Activated T-cell treated with anti-CD3 and anti-CD28 coated beads for 1 hour (primary cell): ENCODE measurements around the gene TMED6.

Experiments used
- DNase-seq: peaks from one replicate; pipeline ENCODE4 v3.0.0-alpha.2; 2020; ENCODE audit warnings: low read depth

Gene TMED6

DNA sequence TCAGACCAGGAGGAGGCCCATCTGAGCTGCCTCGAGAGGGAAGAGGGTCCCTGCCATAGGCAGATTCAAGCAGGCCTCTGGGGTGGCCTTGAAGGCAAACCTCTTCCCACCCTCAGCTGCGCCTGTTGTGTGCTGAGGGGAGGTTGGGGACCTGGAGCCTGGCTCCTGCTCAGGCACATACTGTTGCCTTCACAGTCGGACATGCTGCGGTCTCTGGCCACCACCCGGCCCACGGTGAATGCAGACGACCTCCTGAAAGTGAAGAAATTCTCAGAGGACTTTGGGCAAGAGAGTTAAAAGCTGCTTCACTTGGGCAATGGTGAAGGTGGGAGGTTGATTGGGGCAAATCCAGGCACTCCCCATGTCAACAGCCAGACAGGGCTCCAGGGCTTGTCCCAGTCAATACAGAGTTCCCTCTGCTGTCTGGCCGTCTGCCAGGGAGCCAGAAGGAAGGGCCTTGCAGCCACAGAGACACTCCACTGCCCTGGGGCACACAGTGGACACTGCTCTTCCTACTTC is 27.5 kb downstream of the TMED6 start:
- no peak for DNase-seq

DNA sequence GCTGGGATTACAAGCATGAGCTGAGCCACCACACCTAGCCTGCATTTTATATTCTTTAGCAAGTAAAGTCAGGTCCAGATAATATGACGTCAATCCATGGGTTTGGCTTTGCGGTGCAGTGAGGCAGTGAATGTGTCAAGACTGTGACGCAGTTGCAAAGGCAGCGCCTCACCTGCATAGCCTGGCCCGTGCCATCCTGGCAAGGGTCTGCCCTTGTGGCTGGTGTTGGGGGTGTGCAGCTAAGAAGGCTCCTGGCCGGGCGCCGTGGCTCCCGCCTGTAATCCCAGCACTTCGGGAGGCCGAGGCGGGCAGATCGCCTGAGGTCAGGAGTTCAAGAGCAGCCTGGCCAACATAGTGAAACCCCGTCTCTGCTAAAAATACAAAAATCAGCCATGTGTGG is 28.2 kb downstream of the TMED6 start:
- no peak for DNase-seq

DNA sequence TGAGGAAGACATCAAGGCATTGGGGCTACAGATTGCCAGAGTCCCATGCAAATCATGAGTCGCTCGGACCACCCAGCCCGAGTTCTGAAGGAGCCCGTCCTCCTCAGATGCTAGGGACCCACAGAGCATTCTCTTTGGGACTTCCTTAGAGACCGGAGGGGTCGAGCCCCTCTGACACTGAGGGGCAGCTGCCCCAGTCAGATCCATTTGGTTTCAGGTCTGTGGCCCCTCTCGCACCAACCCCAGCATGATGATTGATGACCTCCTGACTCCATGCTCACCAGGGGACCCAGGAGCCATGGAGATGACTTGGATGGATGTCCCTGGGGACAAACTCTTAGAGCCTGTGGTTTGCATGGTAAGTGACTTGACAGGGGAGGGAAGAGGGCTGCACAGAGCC is 29.2 kb downstream of the TMED6 start:
- DNase-seq, result no peak

DNA sequence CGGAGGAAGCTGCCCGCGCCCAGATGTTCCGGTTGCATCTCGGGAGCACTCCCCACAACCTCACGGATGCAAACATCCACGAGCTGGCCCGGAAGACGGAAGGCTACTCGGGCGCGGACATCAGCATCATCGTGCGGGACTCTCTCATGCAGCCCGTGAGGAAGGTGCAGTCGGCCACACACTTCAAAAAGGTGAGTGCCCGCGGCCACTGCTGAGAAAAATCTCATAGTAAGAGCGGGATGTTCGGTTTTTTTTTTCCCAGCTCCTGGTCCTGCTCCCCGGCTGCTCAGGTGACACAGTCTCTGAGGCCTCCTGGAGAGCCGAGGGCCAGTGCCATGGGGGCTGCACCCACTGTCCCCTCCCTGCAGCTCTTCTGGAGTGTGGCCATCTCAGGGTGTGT is 30.5 kb downstream of the TMED6 start:
- DNase-seq, result no peak

DNA sequence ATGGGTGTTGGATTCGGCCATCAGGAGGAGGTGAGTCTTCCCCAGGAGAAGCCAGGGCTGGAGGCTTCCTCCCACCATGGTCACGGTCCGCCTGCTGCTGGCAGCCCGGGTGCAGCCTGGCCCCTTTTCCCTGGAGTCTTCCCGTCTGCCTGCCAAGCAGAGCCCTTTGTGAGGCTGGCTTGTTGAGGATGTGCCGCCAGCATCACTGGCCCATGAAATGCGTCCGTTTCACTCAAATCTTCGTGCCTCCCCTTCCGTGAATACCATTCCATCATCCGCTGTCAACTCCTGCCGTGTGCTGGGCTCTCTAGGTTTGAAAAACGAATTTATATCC is 30.9 kb downstream of the TMED6 start:
- DNase-seq, result no peak

DNA sequence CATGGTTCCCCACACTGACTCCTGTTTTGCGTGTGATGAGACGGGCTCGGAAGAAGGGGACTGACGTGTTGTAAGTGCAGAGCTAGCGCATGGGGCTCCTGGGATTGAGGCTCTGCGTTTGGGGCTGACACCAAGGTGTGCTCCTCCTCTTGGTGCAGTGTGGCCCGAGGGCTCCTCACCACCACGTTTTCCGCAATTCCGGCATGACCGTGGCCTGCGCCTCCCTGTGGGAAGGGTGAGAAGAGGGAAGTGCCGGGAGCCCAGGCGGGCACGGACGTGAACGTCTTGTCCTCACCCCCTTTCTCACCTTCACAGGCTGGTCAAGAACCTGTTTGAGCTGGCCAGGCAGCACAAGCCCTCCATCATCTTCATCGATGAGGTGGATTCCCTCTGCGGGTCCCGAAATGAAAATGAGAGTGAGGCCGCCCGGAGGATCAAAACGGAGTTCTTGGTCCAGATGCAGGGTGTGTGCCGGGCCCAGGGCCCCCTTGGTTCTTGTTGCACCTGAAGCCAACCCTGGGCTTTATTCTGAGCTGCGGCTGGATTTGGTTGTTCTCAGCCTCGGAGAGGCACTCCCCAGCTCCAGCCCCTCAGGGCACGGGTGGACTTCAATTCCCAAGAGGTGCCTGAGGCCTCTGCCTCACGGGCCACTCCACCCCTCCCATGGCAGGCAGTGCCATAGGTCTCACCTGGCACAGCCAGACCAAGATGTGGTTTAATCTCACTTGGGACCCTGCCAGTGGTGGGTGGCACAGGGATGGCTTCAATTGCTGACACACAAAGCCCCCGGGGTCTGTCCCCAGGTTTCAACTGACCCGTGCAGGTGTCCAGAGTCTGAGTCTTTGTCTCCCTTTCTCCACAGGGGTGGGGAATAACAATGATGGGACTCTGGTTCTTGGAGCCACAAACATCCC is 31.5 kb downstream of the TMED6 start:
- no peak for DNase-seq

DNA sequence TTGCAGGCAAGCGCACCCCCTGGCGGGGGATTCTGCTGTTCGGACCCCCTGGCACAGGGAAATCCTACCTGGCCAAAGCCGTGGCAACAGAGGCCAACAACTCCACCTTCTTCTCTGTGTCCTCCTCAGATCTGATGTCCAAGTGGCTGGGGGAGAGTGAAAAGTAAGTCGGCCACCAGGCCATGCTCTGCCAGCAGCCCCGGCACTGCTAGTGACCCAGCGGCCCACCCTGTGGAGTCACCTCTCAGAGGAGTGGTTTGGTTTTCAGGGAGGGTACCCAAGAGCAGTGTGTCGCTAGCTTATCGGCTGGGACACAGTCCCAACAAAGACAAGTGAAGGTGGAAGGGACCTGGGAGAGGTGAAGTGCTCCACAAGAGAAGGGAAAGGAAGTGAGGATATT is 32.2 kb downstream of the TMED6 start:
- no peak for DNase-seq

DNA sequence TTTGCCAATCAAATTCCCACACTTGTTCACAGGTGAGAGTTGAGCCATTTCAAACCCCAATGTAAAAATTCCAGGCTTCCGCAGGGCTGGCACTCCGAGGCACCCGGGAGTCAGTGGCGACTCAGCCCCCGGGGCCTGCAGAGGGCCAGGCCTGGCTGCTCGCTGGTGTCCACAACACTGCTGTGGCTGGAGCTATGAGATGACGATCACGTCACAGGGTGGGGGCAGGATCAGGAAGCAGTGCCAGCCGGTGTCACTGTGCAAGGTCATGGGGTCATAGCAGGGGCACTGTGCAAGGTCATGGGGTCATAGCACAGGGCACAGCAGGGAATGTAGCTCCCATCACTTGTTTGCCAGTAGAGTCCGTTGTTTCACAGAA is 32.7 kb downstream of the TMED6 start:
- no peak for DNase-seq

DNA sequence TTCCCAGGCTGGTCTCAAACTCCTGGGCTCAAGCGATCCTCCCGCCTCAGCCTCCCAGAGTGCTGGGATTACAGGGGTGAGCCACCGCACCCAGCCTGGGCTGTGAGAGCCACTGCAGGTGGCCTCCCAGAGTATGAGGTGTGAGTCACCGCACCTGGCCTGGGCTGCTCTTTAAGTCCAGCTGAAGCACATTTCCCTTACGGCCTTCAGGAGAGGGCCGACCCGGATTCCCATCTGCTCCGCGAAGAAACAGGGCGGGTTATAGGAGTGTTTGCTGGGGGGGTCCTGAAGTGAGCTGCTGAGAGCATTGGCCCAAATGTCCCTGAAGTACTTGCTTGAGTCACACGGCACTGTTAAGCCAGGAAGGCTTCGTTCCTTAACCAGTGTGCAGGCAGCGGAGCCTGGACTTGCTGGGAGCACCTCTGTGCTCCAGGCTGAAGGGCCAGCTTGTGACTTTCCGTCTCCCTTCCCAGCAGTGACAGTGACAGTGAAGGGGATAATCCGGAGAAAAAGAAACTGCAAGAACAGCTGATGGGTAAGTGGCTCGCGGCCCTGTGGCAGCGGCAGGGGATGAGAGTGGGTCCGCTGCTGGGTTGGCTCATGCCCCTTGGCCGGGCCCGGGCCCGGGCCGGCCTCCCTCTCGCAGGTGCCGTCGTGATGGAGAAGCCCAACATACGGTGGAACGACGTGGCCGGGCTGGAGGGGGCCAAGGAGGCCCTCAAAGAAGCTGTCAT is 33.2 kb downstream of the TMED6 start:
- DNase-seq, result no peak

DNA sequence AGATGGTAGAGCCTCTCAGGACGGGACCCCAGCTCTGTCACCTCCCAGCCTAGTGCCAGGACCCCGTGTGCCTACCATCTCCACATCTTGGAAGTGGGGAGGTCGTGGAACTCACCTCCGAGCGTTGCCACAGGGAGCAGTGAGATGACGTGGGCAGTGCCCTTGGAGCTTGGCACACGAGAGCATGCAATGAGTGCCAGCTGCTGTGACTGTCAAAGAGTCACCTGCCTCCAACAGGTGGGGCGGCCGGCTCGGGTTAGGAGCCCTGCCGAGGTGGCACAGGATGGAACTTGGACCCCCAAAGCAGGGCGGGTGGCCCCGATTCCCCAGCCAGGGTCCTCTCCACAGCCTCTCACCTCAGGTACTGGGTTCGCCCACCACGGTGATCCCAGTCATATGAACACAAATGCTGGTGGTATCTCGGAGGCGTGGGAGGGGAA is 35.0 kb downstream of the TMED6 start:
- DNase-seq, result no peak

DNA sequence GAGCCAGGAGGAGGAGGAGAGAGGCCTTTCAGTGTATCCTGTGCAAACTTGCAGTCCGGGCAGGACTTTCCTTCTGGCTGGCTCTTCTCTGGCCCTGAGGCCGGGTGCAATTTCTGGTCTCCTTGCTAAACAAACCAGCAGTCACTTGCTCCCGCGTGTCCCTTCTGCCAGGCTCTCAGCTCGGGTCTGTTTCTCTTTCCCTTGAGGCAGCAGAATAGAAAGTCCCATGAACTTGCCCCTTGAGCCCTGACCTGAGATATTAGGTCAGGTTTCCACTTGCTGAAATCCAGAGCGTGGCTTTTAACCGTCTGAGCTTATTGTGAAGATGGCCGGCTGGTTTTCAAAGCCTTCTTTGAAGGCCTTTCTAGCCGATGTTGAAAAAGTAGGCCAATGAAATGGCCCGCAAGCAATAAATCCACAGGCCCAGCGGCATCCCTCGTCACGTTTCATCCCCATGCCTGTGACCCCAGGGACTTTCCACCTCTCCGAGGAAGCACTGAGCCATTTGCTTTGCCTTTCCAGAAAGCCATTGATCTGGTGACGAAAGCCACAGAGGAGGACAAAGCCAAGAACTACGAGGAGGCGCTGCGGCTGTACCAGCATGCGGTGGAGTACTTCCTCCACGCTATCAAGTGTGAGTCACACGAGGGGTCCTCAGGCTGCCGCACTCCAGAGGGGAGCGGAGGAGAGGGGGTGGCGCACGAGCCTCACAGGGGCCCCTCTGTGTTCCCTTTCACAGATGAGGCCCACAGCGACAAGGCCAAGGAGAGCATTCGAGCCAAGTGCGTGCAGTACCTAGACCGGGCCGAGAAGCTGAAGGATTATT is 35.9 kb downstream of the TMED6 start:
- DNase-seq, result no peak

DNA sequence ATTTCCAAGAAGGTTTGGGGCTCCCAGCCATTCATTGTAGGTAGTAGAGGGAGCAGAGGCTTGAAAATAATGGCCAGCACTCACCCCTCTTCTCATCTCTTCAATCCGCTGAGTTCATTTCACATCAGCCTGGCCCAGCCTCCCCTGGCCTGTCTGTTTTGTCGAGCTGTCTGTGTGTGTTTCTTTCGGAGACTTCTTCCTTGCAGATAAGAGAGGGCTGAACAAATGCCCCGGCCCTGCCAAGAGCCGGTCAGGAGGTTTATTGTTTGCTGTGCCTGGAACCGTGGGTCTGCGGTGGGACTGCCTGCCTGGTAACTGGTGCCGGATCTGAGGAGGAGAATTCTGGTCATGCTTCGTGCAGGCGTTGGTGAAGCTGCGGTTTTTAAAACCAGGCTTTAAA is 37.1 kb downstream of the TMED6 start:
- no peak for DNase-seq

DNA sequence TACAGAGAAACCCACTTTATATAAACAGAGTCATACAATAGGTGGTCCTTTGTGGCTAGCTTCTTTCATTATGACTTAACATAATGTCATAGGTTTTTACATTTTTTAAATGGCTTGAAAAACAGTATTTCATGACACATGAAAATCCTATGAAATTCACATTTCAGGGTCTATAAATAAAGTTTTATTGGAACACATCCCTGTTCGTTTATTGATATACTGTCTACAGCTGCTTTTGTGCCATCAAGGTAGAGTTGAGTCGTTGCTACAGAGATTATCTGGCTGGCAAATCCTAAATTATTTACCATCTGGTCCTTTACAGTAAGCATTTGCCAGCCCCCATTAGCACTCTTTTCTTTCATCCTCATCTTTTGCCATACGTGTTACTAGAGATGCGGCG is 38.1 kb downstream of the TMED6 start:
- no peak for DNase-seq

DNA sequence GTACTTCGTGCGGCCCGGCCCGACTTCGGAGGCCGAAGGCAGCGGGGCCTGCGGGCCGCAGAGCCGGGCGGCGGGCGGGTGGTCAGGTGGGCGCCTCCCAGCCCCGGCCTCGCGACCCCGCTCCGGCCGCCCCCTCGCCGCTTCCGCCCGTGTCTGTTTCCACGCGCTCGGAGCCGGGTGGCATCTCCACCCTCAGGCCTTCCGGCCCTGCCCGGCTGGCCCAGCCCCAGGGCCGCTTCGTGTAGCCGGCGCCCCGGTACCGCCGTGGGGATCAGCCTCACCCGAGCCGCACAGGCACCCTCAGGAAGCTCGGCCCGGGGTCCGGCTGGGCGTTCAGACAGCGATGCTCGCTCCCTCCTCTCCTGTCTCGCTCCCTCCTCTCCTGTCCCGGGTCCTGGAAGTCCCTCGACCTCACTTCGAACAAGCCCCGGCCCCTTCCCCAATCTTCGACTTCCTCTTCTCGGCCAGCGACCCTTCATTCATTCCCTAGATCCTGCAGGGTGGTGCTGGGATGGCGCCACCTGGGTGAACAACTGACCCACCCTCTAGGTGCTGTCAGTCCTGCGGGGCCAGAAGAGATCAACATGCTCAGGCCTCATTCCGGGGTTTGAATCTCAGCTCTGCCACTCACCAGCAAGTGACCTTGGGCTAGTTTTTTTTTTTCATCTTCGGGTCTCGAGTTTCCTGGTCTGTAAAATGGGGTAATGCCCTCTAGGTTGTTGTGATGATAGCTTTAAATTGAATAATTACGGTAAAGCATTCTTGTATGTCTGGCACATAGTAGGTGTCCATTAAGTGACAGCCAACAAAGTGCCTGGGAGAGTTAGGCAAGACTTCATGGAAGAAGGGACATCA is 39.8 kb downstream of the TMED6 start:
- peak; percentile 23 for DNase-seq

DNA sequence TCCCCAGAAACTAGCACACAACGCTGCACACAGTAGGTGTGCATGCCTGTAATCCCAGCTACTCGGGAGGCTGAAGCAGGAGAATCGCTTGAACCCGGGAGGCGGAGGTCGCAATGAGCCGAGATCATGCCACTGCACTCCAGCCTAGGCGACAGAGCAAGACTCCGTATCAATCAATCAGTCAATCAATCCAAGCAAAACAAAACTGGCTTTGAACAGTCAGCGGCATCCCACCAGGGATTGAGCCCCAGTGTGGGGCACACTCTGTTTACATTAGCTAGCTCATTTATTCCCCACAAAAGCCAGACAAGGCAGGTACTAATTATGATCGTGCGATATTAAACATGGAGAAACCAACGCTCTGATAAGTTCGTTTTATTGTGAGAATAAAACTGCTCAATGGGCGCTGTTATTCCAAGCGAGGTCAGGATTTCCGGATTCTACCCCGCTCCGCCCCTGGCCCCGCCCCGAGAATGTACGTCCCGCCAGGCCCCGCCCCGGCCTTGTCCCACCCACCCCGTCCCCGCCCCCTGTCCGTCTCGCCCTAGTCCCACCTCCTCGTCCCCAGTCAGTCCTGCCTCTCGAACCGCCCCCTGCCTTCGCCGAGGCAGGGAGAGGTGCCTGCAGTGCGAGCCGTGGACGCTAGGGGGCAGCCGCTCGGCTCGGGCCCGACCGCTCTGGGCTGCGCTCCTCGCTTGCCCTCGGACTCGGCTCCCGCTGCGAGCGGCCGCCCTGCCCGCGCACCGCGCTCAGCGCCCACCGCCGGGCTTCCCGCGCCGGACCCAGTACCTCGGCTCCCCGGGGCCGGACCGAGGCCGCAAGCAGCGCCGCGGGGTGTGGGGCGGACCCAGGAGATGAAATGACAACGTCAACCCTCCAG is 40.7 kb downstream of the TMED6 start, which contains the start of gene VPS4A:
Gene VPS4A, plus strand, starts transcription at position 698 of the 880 bp plus-strand sequence. Its CDS starts 162 bp downstream, at position 860.
- peak; percentile 97 for DNase-seq

DNA sequence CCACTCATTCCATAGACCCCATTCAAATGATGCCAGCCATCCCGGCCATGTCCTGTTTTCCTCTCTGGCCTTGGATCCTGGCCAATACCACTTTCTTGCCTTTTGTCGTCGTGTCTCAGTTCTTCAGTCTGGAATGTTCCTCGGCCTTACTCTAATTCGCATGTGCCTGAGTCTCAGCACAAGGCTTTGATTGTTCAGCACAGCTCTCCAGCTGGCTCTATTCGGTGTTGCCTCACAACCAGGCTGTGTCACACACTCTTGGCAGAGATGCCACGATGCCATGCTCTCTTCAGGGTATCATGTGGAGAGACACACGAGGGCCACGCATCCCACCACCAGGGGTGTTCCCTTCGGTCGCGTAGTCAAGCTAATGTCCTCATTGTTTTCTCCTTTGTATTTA is 42.3 kb downstream of the TMED6 start:
- DNase-seq, result no peak

DNA sequence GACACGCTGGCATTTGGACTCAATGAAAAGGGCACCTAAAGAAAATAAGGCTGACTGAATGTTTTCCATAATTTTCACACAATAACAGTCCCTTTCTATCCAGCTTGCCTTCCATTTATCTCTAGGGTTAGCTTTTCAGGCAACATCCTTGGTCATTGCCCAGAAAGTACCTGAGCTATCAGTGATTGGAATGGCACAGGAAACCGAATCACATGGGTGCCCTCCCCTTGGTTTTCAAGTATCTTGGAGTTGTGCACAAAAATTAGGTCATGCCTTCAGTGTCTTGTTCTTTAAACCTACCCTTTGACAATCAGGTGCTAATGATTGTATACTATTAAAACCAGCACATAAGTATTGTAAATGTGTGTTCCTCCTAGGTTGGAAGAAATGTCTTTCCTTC is 43.7 kb downstream of the TMED6 start:
- no peak for DNase-seq

DNA sequence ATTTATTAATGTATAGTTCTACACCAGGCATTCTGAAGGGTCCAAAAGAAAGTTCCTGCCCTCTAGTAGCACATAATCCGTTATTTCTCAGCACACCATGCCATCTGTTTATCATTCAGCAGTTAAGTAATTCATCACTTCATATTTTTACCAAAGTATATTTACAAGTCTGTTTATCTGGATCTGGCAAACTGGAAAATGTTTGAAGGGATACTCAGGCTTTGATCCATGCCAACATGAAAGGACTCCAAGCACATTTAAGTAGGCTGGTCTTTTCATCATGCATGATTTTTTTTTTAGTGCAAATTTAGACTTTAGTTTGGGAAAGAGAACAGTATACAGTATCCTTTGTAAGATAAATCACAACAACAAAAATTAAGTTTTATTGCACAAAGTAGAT is 44.5 kb downstream of the TMED6 start:
- no peak for DNase-seq

DNA sequence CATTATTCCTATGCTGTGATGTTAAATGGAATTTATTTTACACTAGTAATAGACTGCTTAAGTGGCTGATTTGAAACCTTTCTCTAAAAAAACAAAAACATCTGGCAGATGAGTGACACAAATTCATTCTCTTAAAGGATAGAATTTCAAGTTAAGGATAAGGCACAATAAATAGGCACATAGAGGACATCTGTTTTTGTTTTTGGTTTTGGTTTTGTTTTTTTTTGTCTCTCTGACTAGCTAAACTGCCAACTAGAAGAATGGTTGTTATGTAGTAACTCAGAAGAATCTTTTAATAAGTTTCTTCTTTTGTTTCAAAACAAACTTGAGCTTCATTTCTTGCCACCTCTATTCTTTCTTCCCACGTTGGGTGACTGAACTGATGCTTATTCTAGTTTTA is 45.6 kb downstream of the TMED6 start:
- no peak for DNase-seq

DNA sequence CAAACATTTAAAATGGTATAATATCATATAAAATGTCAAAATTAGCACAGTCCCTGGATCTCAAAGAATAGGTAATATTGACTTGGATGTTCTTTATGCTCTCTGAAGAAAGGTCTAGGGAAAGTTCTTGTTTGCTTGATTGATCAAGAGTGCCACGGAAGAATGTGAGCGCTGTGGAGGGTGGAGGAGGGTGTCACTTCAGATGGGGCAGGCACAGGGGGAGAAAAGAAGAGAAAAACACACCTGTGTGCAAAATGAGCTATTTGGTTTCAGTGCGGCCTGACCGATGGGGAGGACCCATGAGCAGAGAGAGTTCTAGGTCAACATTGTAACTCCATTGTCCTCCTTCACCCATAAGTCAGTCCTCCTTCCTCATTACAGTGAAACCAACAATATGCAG is 49.3 kb downstream of the TMED6 start:
- no peak for DNase-seq
